Neural cell (in vitro differentiated cells): Measurements from ENCODE around the gene L3MBTL4. TPM values are rescaled to one million over a fixed set of nuclear protein-coding genes. Genes with fewer than 3 reads are reported as not detected.

Source experiments
- H2AFZ ChIP-seq: fragments of 200-600, 300-800 bp; sonication (generic), shearing (Covaris generic); 2 replicates; pipeline ENCODE4 v1.6.0; 2014; ENCODE audit warnings: low read depth, mild to moderate bottlenecking, antibody characterized with exemption, low read length, moderate library complexity
- H3F3A ChIP-seq: fragments of 200-600 bp; shearing (Covaris generic); 2 replicates; pipeline ENCODE4 v1.6.1; 2016; ENCODE audit warnings: mild to moderate bottlenecking, moderate library complexity, mixed read lengths, antibody characterized with exemption, low read length; ENCODE audit not compliant: insufficient read depth, poor library complexity, severe bottlenecking
- H3K27ac ChIP-seq: fragments of 200-600, 300-800 bp; sonication (generic), shearing (Covaris generic); 2 replicates; pipeline ENCODE4 v1.5.1; 2014; ENCODE audit warnings: mild to moderate bottlenecking, low read length, moderate library complexity
- H3K27me3 ChIP-seq: fragments of 300-800, 200-600 bp; sonication (generic), shearing (Covaris generic); 2 replicates; pipeline ENCODE4 v1.6.0; 2014; ENCODE audit warnings: mild to moderate bottlenecking, low read depth, low read length, moderate library complexity; ENCODE audit not compliant: insufficient read depth
- H3K36me3 ChIP-seq: fragments of 300-800, 200-600 bp; sonication (generic), shearing (Covaris generic); 2 replicates; pipeline ENCODE4 v1.5.1; 2014; ENCODE audit warnings: mild to moderate bottlenecking, antibody characterized with exemption, low read length, moderate library complexity; ENCODE audit not compliant: insufficient read depth
- H3K4me2 ChIP-seq: fragments of 300-800, 200-600 bp; sonication (generic), shearing (Covaris generic); 2 replicates; pipeline ENCODE4 v1.6.0; 2014; ENCODE audit warnings: mild to moderate bottlenecking, low read length
- H3K4me3 ChIP-seq: fragments of 300-800, 200-600 bp; sonication (generic), shearing (Covaris generic); 2 replicates; pipeline ENCODE4 v1.5.1; 2014; ENCODE audit warnings: mild to moderate bottlenecking, low read length, moderate library complexity
- H3K79me2 ChIP-seq: fragments of 200-600 bp; shearing (Covaris generic); replicated peaks from 2 replicates; pipeline ENCODE4 v1.6.0; 2014; ENCODE audit warnings: mild to moderate bottlenecking, low read length, moderate library complexity; ENCODE audit not compliant: insufficient read depth
- H3K9ac ChIP-seq: fragments of 300-800, 200-600 bp; sonication (generic), shearing (Covaris generic); 2 replicates; pipeline ENCODE4 v1.6.1; 2016; ENCODE audit warnings: mild to moderate bottlenecking, low read length, mixed read lengths
- H3K9me2 ChIP-seq: fragments of 200-600 bp; shearing (Covaris generic); 2 replicates; pipeline ENCODE4 v1.6.1; 2016; ENCODE audit warnings: mild to moderate bottlenecking, low read length, mixed read lengths; ENCODE audit not compliant: insufficient read depth
- H3K9me3 ChIP-seq: fragments of 200-600, 300-800 bp; sonication (generic), shearing (Covaris generic); 2 replicates; pipeline ENCODE4 v1.6.1; 2016; ENCODE audit warnings: mild to moderate bottlenecking, mixed run types, low read length, moderate library complexity, mixed read lengths
- H4K20me1 ChIP-seq: fragments of 200-600 bp; shearing (Covaris generic); 2 replicates; pipeline ENCODE4 v1.6.1; 2016; ENCODE audit warnings: mild to moderate bottlenecking, mixed run types; ENCODE audit not compliant: insufficient read depth
- CTCF ChIP-seq: fragments of 450-650 bp; IDR thresholded peaks from 2 replicates; pipeline ENCODE4 v1.5.1; 2014; ENCODE audit warnings: antibody characterized with exemption, mild to moderate bottlenecking, moderate library complexity; ENCODE audit not compliant: poor library complexity, severe bottlenecking
- EP300 ChIP-seq: fragments of 450-650 bp; conservative IDR thresholded peaks from 2 replicates; pipeline ENCODE4 v1.6.1; 2014; ENCODE audit warnings: antibody characterized with exemption, mild to moderate bottlenecking, moderate library complexity; ENCODE audit not compliant: poor library complexity, severe bottlenecking
- EZH2 ChIP-seq: fragments of 200-600, 300-800 bp; shearing (Covaris generic), sonication (generic); IDR thresholded peaks from 2 replicates; pipeline ENCODE4 v1.6.1; 2014; ENCODE audit warnings: antibody characterized with exemption, low read length, borderline replicate concordance, mild to moderate bottlenecking; ENCODE audit not compliant: insufficient read depth, poor library complexity, severe bottlenecking
- MXI1 ChIP-seq: fragments of 450-650 bp; conservative IDR thresholded peaks from 2 replicates; pipeline ENCODE4 v1.6.1; 2014; ENCODE audit warnings: antibody characterized with exemption, mild to moderate bottlenecking; ENCODE audit not compliant: poor library complexity, severe bottlenecking
- POLR2AphosphoS5 ChIP-seq: IDR thresholded peaks from 2 replicates; pipeline ENCODE4 v1.6.1; 2012
- RAD21 ChIP-seq: fragments of 450-650 bp; conservative IDR thresholded peaks from 2 replicates; pipeline ENCODE4 v1.6.1; 2014; ENCODE audit warnings: antibody characterized with exemption, mild to moderate bottlenecking, moderate library complexity
- SMC3 ChIP-seq: fragments of 450-650 bp; conservative IDR thresholded peaks from 2 replicates; pipeline ENCODE4 v1.6.1; 2014; ENCODE audit warnings: antibody characterized with exemption, mild to moderate bottlenecking, moderate library complexity; ENCODE audit not compliant: poor library complexity
- TAF1 ChIP-seq: IDR thresholded peaks from 2 replicates; pipeline ENCODE4 v1.6.1; 2012; ENCODE audit warnings: low read depth
- polyA plus RNA-seq: library from polyadenylated mRNA; depleted of rRNA; stranded (reverse); fragments of >200 nt; gene quantifications from 2 replicates; pipeline ENCODE4 v1.2.3, GENCODE V29; 2014
- TF ChIP-seq, protein P1 (sequence below): IDR thresholded peaks from 2 replicates; pipeline ENCODE4 v1.6.1; 2012; ENCODE audit warnings: borderline replicate concordance

The L3MBTL4 gene
- polyA plus RNA-seq, 1 donor from 2014 or later: 0.90 TPM

DNA sequence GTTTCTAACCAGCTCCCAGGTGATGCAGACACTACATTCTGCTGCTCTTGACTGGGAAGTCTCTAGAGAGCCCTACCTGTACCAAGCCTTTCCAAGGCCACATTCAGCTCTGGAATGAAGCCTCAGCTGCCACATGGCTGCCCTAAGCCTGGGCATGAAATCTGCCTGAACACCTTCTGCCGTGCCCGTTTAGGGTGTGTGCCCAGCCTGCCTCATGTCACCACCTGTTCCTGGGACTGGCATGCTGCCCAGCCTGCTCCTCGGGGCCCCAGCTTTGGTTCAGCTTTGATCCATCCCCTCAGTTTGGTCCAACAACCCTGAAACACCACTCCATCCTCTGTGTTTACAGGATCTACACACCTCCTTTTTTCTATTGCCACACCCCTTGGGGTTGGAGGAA lies 210.9 kb downstream of the L3MBTL4 start:
- Histone ChIP-seq H3K27ac (no peak overlapping the region), H2AFZ (no peak overlapping the region)
- TF ChIP-seq EP300: no peak
- no peak for TF ChIP-seq CTCF
- TF ChIP-seq RAD21: no peak
- TF ChIP-seq, protein P1, sequence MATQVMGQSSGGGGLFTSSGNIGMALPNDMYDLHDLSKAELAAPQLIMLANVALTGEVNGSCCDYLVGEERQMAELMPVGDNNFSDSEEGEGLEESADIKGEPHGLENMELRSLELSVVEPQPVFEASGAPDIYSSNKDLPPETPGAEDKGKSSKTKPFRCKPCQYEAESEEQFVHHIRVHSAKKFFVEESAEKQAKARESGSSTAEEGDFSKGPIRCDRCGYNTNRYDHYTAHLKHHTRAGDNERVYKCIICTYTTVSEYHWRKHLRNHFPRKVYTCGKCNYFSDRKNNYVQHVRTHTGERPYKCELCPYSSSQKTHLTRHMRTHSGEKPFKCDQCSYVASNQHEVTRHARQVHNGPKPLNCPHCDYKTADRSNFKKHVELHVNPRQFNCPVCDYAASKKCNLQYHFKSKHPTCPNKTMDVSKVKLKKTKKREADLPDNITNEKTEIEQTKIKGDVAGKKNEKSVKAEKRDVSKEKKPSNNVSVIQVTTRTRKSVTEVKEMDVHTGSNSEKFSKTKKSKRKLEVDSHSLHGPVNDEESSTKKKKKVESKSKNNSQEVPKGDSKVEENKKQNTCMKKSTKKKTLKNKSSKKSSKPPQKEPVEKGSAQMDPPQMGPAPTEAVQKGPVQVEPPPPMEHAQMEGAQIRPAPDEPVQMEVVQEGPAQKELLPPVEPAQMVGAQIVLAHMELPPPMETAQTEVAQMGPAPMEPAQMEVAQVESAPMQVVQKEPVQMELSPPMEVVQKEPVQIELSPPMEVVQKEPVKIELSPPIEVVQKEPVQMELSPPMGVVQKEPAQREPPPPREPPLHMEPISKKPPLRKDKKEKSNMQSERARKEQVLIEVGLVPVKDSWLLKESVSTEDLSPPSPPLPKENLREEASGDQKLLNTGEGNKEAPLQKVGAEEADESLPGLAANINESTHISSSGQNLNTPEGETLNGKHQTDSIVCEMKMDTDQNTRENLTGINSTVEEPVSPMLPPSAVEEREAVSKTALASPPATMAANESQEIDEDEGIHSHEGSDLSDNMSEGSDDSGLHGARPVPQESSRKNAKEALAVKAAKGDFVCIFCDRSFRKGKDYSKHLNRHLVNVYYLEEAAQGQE: no peak
- TF ChIP-seq POLR2AphosphoS5: no peak
- no peak for TF ChIP-seq EZH2
- TF ChIP-seq SMC3: no peak
- no peak for TF ChIP-seq TAF1
- no peak for TF ChIP-seq MXI1

DNA sequence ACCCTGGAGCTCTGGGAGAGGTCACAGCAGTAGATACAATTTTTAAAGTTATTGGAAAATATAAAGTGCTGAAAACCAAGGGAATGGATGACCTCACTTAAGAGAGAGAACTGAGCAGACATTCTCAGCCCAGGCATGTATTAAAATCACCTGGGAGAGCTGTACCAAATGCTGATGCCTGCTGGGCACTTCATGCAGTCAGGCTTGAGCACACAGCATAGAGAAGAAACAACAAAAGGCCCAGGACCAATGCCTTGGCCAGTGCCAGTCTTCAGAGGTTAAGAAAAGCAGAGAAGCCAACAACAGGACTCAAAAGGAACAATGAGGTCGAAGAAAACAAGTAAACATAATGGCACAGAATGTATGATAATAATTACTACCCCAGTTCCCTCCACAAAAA lies 211.8 kb downstream of the L3MBTL4 start:
- Histone ChIP-seq H3K9ac (no peak overlapping the region), H3K9me2 (no peaks in the 10 kb centered on the region), H3K4me3 (no peak overlapping the region), H3K27ac (no peak overlapping the region), H3K27me3 (no peaks in the 10 kb centered on the region), H4K20me1 (no peaks in the 10 kb centered on the region), H3K4me2 (no peak overlapping the region), H3K79me2 (no peaks in the 10 kb centered on the region), H3F3A (no peaks in the 10 kb centered on the region), H3K9me3 (no peaks in the 10 kb centered on the region), H3K36me3 (no peaks in the 10 kb centered on the region), H2AFZ (no peak overlapping the region)
- TF ChIP-seq EZH2 (no peak), SMC3 (no peak), MXI1 (no peak), POLR2AphosphoS5 (no peak), RAD21 (no peak), TAF1 (no peak), EP300 (no peak), CTCF (no peak)
- TF ChIP-seq, protein P1: no peak

More for the DNA sequence above, 210.9 kb downstream of the L3MBTL4 start:
- Histone ChIP-seq H3K27me3 (no peaks in the 10 kb centered on the region), H3K9me2 (no peaks in the 10 kb centered on the region), H3F3A (no peaks in the 10 kb centered on the region), H3K79me2 (no peaks in the 10 kb centered on the region), H4K20me1 (no peaks in the 10 kb centered on the region), H3K9ac (no peak overlapping the region), H3K9me3 (no peaks in the 10 kb centered on the region), H3K36me3 (no peaks in the 10 kb centered on the region), H3K4me3 (no peak overlapping the region), H3K4me2 (no peak overlapping the region)
